BJ (cell line): Measurements from ENCODE around the gene KNTC1. TPM values are rescaled to one million over a fixed set of nuclear protein-coding genes. Genes with fewer than 3 reads are reported as not detected.

Source experiments
- CTCF ChIA-PET: fragments of 350-600 bp; formaldehyde crosslinking; extraction: SDS; loops from one replicate; lab custom pipeline; 2021; ENCODE audit warnings: antibody characterized with exemption, inconsistent platforms; lab: Yijun Ruan, JAX
- POLR2A ChIA-PET: fragments of 300-600 bp; sonication (Branson Sonifier 250); formaldehyde crosslinking; extraction: SDS; loops from one replicate; lab custom pipeline; 2021; ENCODE audit warnings: antibody characterized with exemption; lab: Charles Lee
- DNase-seq: peaks from one replicate; pipeline ENCODE4 v3.0.0-alpha.2; 2011; ENCODE audit warnings: low read depth
- H3K27me3 ChIP-seq: 2 replicates; pipeline ENCODE4 v1.6.0; 2011; ENCODE audit warnings: low read length; ENCODE audit not compliant: control insufficient read depth, insufficient read depth
- H3K36me3 ChIP-seq: 2 replicates; pipeline ENCODE4 v1.5.1; 2011; ENCODE audit warnings: low read length; ENCODE audit not compliant: control insufficient read depth, insufficient read depth
- H3K4me3 ChIP-seq: 2 replicates; pipeline ENCODE4 v1.5.1; 2011; ENCODE audit warnings: low read depth, mild to moderate bottlenecking, control low read depth, low read length
- CTCF ChIP-seq: IDR thresholded peaks from 2 replicates; pipeline ENCODE4 v1.5.1; 2011; ENCODE audit warnings: low read depth, mild to moderate bottlenecking, control low read depth, inconsistent platforms, low read length, moderate library complexity; ENCODE audit not compliant: insufficient read depth
- polyA plus RNA-seq: library from polyadenylated mRNA; depleted of rRNA; stranded (reverse); fragments of >200 nt; gene quantifications from 2 replicates; pipeline ENCODE4 v1.2.3, GENCODE V29; 2011

KNTC1 gene
- polyA plus RNA-seq, 1 experiment: 12.5 TPM

GRCh38 chr12:122544537-122544936 lies 17.5 kb downstream of the KNTC1 start:
- no peaks in the 10 kb centered on the region for H3K36me3 ChIP-seq
- CTCF ChIA-PET: no interaction called here
- POLR2A ChIA-PET: no interaction called here
- no peak for TF ChIP-seq CTCF
- H3K27me3 ChIP-seq: no peaks in the 10 kb centered on the region
- no peak for DNase-seq
- H3K4me3 ChIP-seq: no peak overlapping the region

- no peak for TF ChIP-seq CTCF
- ChIA-PET POLR2A (no interaction called here), CTCF (interaction anchor here (0.7 kb wide), 1 partner anchor 396 kb away, joined by 3 read pairs; no protein-coding TSS in a partner anchor)
- DNase-seq: no peak
- no peaks in the 10 kb centered on the region for H3K27me3 ChIP-seq
- no peak overlapping the region for H3K4me3 ChIP-seq
- no peaks in the 10 kb centered on the region; the same call in 1 of the 2 replicates for H3K36me3 ChIP-seq
These were observed 18.8 kb downstream of the KNTC1 start for GRCh38 chr12:122545855-122546254.

GRCh38 chr12:122547330-122547729 lies 20.3 kb downstream of the KNTC1 start:
- TF ChIP-seq CTCF: no peak
- H3K4me3 ChIP-seq: no peak overlapping the region
- no peaks in the 10 kb centered on the region for H3K27me3 ChIP-seq
- ChIA-PET CTCF (no interaction called here), POLR2A (interaction anchor here (0.7 kb wide), 1 partner anchor 9 kb away, joined by 3 read pairs; no protein-coding TSS in a partner anchor)
- no peak for DNase-seq
- no peaks in the 10 kb centered on the region; the same call in 1 of the 2 replicates for H3K36me3 ChIP-seq

- H3K36me3 ChIP-seq: no peaks in the 10 kb centered on the region
- CTCF ChIA-PET: no interaction called here
- POLR2A ChIA-PET: interaction anchor here (0.6 kb wide), 1 partner anchor 32 kb away, joined by 7 read pairs; the partner anchor contains the start of genes KNTC1 and RSRC2
These were observed 31.9 kb downstream of the KNTC1 start for GRCh38 chr12:122558745-122559641.

More at GRCh38 chr12:122558745-122559641, 31.9 kb downstream of the KNTC1 start:
- DNase-seq: no peak
- no peak for TF ChIP-seq CTCF
- Histone ChIP-seq H3K27me3 (no peaks in the 10 kb centered on the region), H3K4me3 (no peak overlapping the region)
